ENCODE measurements around the gene SSTR1.

- TF ChIP-seq POLR2A (IDR thresholded peaks at IDR 0.05): no peak
- no peak for TF ChIP-seq CTCF (IDR thresholded peaks at IDR 0.05)
Observed at GRCh38 chr14:38202444-38203191, 5.1 kb upstream of the SSTR1 start.
